Measurements from ENCODE around the gene LRRC32. TPM values are rescaled to one million over a fixed set of nuclear protein-coding genes. Genes with fewer than 3 reads are reported as not detected.

LRRC32 gene
- total and polyA plus RNA-seq, 2 experiments from 2014 or later: 0.42 to 0.58 TPM

DNA sequence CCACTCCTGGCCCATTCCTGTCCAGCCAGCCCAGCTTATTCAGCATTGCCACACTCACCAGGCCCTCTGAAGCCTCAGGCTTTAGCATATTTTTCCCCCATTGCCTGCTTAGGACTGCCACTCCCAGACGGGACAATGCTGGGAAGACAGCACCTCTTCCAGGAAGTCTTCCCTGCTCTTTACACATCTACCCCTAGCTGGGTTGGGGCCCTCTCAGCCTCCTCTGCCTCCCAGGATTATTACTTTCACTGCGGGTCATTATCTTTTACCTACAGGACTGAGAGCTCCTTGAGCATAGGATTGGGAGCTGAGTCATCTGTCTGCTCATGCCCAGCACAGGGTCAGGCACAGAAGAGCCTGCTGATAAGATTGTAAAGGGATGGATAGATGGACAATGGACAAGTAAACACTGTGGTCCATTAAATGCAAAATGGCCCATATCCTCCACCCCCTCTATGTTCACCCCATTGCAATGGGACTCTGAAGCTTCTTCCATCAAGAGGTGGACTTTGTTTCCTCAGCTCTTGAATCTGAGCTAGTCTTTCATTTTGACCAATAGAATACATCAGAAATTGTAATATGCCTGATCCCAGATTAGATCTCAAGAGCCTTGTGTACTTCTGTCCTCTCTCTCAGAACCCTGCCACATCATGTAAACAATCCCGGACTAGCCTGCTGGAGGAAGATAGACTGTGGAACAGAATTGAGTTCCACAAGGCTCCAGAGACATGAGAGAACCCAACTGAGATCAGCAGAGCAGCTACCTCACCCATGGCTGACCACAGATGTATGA, 32.0 kb upstream of the LRRC32 start:
- TF ChIP-seq, protein P1, sequence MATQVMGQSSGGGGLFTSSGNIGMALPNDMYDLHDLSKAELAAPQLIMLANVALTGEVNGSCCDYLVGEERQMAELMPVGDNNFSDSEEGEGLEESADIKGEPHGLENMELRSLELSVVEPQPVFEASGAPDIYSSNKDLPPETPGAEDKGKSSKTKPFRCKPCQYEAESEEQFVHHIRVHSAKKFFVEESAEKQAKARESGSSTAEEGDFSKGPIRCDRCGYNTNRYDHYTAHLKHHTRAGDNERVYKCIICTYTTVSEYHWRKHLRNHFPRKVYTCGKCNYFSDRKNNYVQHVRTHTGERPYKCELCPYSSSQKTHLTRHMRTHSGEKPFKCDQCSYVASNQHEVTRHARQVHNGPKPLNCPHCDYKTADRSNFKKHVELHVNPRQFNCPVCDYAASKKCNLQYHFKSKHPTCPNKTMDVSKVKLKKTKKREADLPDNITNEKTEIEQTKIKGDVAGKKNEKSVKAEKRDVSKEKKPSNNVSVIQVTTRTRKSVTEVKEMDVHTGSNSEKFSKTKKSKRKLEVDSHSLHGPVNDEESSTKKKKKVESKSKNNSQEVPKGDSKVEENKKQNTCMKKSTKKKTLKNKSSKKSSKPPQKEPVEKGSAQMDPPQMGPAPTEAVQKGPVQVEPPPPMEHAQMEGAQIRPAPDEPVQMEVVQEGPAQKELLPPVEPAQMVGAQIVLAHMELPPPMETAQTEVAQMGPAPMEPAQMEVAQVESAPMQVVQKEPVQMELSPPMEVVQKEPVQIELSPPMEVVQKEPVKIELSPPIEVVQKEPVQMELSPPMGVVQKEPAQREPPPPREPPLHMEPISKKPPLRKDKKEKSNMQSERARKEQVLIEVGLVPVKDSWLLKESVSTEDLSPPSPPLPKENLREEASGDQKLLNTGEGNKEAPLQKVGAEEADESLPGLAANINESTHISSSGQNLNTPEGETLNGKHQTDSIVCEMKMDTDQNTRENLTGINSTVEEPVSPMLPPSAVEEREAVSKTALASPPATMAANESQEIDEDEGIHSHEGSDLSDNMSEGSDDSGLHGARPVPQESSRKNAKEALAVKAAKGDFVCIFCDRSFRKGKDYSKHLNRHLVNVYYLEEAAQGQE (IDR thresholded peaks at IDR 0.05; ENCODE audit: unreplicated experiment): no peak
- no peak for TF ChIP-seq EZH2 (IDR thresholded peaks at IDR 0.05; ENCODE audit: low read depth, unreplicated experiment)
- TF ChIP-seq ZNF331 (CRISPR knock-in tag; IDR thresholded peaks at IDR 0.05; ENCODE audit: low read depth): no peak
- TF ChIP-seq, protein P2, sequence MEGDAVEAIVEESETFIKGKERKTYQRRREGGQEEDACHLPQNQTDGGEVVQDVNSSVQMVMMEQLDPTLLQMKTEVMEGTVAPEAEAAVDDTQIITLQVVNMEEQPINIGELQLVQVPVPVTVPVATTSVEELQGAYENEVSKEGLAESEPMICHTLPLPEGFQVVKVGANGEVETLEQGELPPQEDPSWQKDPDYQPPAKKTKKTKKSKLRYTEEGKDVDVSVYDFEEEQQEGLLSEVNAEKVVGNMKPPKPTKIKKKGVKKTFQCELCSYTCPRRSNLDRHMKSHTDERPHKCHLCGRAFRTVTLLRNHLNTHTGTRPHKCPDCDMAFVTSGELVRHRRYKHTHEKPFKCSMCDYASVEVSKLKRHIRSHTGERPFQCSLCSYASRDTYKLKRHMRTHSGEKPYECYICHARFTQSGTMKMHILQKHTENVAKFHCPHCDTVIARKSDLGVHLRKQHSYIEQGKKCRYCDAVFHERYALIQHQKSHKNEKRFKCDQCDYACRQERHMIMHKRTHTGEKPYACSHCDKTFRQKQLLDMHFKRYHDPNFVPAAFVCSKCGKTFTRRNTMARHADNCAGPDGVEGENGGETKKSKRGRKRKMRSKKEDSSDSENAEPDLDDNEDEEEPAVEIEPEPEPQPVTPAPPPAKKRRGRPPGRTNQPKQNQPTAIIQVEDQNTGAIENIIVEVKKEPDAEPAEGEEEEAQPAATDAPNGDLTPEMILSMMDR (conservative IDR thresholded peaks at IDR 0.05; ENCODE audit: low read depth in 2 of 2): no peak
- TF ChIP-seq, protein P3, sequence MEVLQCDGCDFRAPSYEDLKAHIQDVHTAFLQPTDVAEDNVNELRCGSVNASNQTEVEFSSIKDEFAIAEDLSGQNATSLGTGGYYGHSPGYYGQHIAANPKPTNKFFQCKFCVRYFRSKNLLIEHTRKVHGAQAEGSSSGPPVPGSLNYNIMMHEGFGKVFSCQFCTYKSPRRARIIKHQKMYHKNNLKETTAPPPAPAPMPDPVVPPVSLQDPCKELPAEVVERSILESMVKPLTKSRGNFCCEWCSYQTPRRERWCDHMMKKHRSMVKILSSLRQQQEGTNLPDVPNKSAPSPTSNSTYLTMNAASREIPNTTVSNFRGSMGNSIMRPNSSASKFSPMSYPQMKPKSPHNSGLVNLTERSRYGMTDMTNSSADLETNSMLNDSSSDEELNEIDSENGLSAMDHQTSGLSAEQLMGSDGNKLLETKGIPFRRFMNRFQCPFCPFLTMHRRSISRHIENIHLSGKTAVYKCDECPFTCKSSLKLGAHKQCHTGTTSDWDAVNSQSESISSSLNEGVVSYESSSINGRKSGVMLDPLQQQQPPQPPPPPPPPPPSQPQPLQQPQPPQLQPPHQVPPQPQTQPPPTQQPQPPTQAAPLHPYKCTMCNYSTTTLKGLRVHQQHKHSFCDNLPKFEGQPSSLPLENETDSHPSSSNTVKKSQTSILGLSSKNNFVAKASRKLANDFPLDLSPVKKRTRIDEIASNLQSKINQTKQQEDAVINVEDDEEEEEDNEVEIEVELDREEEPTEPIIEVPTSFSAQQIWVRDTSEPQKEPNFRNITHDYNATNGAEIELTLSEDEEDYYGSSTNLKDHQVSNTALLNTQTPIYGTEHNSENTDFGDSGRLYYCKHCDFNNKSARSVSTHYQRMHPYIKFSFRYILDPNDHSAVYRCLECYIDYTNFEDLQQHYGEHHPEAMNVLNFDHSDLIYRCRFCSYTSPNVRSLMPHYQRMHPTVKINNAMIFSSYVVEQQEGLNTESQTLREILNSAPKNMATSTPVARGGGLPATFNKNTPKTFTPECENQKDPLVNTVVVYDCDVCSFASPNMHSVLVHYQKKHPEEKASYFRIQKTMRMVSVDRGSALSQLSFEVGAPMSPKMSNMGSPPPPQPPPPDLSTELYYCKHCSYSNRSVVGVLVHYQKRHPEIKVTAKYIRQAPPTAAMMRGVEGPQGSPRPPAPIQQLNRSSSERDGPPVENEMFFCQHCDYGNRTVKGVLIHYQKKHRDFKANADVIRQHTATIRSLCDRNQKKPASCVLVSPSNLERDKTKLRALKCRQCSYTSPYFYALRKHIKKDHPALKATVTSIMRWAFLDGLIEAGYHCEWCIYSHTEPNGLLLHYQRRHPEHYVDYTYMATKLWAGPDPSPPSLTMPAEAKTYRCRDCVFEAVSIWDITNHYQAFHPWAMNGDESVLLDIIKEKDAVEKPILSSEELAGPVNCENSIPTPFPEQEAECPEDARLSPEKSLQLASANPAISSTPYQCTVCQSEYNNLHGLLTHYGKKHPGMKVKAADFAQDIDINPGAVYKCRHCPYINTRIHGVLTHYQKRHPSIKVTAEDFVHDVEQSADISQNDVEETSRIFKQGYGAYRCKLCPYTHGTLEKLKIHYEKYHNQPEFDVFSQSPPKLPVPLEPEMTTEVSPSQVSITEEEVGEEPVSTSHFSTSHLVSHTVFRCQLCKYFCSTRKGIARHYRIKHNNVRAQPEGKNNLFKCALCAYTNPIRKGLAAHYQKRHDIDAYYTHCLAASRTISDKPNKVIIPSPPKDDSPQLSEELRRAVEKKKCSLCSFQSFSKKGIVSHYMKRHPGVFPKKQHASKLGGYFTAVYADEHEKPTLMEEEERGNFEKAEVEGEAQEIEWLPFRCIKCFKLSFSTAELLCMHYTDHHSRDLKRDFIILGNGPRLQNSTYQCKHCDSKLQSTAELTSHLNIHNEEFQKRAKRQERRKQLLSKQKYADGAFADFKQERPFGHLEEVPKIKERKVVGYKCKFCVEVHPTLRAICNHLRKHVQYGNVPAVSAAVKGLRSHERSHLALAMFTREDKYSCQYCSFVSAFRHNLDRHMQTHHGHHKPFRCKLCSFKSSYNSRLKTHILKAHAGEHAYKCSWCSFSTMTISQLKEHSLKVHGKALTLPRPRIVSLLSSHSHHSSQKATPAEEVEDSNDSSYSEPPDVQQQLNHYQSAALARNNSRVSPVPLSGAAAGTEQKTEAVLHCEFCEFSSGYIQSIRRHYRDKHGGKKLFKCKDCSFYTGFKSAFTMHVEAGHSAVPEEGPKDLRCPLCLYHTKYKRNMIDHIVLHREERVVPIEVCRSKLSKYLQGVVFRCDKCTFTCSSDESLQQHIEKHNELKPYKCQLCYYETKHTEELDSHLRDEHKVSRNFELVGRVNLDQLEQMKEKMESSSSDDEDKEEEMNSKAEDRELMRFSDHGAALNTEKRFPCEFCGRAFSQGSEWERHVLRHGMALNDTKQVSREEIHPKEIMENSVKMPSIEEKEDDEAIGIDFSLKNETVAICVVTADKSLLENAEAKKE (CRISPR knock-in tag; IDR thresholded peaks at IDR 0.05): no peak
- TF ChIP-seq JUNB (IDR thresholded peaks at IDR 0.05; ENCODE audit: unreplicated experiment): no peak
- TF ChIP-seq CREB1 (CRISPR knock-in tag; IDR thresholded peaks at IDR 0.05; ENCODE audit: low read depth): no peak
- TF ChIP-seq EZH2phosphoT487 (IDR thresholded peaks at IDR 0.05; ENCODE audit: unreplicated experiment): no peak
- TF ChIP-seq, protein P4, sequence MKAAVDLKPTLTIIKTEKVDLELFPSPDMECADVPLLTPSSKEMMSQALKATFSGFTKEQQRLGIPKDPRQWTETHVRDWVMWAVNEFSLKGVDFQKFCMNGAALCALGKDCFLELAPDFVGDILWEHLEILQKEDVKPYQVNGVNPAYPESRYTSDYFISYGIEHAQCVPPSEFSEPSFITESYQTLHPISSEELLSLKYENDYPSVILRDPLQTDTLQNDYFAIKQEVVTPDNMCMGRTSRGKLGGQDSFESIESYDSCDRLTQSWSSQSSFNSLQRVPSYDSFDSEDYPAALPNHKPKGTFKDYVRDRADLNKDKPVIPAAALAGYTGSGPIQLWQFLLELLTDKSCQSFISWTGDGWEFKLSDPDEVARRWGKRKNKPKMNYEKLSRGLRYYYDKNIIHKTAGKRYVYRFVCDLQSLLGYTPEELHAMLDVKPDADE (IDR thresholded peaks at IDR 0.05): no peak
- TF ChIP-seq STAT1 (IDR thresholded peaks at IDR 0.05; ENCODE audit: unreplicated experiment): no peak
- no peak for TF ChIP-seq POLR2AphosphoS5 (IDR thresholded peaks at IDR 0.05; ENCODE audit: low read depth)
- no peak for TF ChIP-seq NANOG (IDR thresholded peaks at IDR 0.05; ENCODE audit: borderline replicate concordance)
- Histone ChIP-seq H3F3A (replicated peaks; ENCODE audit: low read depth) (0 out of 2 replicates have a peak, but pooled peaks cover 4% of the 10 kb centered on the region), H4K20me1 (replicated peaks; ENCODE audit: insufficient read depth) (no peaks in the 10 kb centered on the region), H3K27ac (ENCODE audit: low read depth) (no peak overlapping the region), H3K4me2 (no peak overlapping the region), H2AFZ (no peak overlapping the region), H3K4me1 (ENCODE audit: insufficient read depth) (peaks cover 25% of the 10 kb centered on the region), H3K4me3 (no peak overlapping the region), H3K36me3 (ENCODE audit: insufficient read depth) (no peaks in the 10 kb centered on the region), H3K27me3 (ENCODE audit: insufficient read depth) (no peaks in the 10 kb centered on the region), H3K9me2 (ENCODE audit: insufficient read depth) (peaks cover 12% of the 10 kb centered on the region), H3K79me2 (replicated peaks; ENCODE audit: insufficient read depth) (no peaks in the 10 kb centered on the region)
- Mint-ChIP-seq H3K27me3 (ENCODE audit: insufficient read depth, low read depth, poor library complexity) (peaks cover 13% of the 10 kb centered on the region), H3K4me3 (no peak overlapping the region), H3K4me1 (peaks cover 35% of the 10 kb centered on the region), H3K27ac (peak overlapping the region; percentile 76; the same call in 1 of the 2 replicates), H3K9me3 (peaks cover 24% of the 10 kb centered on the region), H3K36me3 (ENCODE audit: low read depth) (peaks cover 18% of the 10 kb centered on the region)
- ATAC-seq (no peak), DNase-seq (ENCODE audit: low spot score) (no peak)
